Breast epithelium (tissue), 3 donors: Measurements from ENCODE around the gene FUT3.

Source experiments
- POLR2A ChIP-seq: fragments of 450-650 bp; IDR thresholded peaks from one replicate; pipeline ENCODE4 v1.6.1; 2016; ENCODE audit warnings: antibody characterized with exemption, mild to moderate bottlenecking, moderate library complexity
- POLR2AphosphoS5 ChIP-seq, 3 donors: sonication (generic); formaldehyde crosslinking; IDR thresholded peaks; one replicate each; pipeline ENCODE4 v1.6.1; 2017; ENCODE audit warnings: antibody characterized with exemption in 3 of 3

DNA sequence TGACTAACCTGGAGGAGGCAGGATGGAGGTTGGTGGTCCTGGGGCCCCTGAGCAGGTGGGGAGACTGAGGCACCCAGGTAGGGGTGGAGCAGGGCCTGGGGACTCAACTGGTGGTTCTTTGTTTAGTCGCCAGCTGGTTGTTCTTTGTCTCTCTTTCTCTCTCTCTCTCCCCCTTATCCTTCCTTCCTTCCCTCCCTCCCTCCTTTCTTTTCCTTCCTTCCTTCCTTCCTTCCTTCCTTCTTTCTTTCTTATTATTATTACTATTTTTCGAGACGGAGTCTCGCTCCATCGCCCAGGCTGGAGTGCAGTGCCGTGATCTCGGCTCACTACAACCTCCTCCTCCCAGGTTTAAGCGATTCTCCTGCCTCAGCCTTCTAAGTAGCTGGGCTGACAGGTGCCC lies 53.0 kb downstream of the FUT3 start:
- TF ChIP-seq POLR2AphosphoS5 (IDR thresholded peaks at IDR 0.05), result no peak
- no peak for TF ChIP-seq POLR2A
